GM23338 (cell line): Measurements from ENCODE around the gene DEPDC1.

Experiments used
- CREB1 ChIP-seq: fragments of 250-450 bp; sonication (Bioruptor Pico); IDR thresholded peaks from 2 replicates; pipeline ENCODE4 v1.5.0; 2020; ENCODE audit warnings: low read depth, mild to moderate bottlenecking, moderate library complexity
- EZH2 ChIP-seq: fragments of 200-600 bp; sonication (generic); IDR thresholded peaks from one replicate; pipeline ENCODE4 v1.8.0; 2017; ENCODE audit warnings: antibody characterized with exemption, mild to moderate bottlenecking, low read depth; ENCODE audit not compliant: unreplicated experiment
- EZH2phosphoT487 ChIP-seq: fragments of 200-600 bp; sonication (generic); IDR thresholded peaks from one replicate; pipeline ENCODE4 v1.8.1; 2018; ENCODE audit warnings: antibody characterized with exemption; ENCODE audit not compliant: unreplicated experiment
- JUNB ChIP-seq: IDR thresholded peaks from one replicate; pipeline ENCODE4 v1.6.1; 2016; ENCODE audit warnings: antibody characterized with exemption; ENCODE audit not compliant: unreplicated experiment
- NANOG ChIP-seq: IDR thresholded peaks from 2 replicates; pipeline ENCODE4 v1.6.1; 2016; ENCODE audit warnings: antibody characterized with exemption, borderline replicate concordance
- POLR2AphosphoS5 ChIP-seq: IDR thresholded peaks from 2 replicates; pipeline ENCODE4 v1.6.1; 2016; ENCODE audit warnings: antibody characterized with exemption, low read depth
- STAT1 ChIP-seq: IDR thresholded peaks from one replicate; pipeline ENCODE4 v1.6.1; 2016; ENCODE audit warnings: antibody characterized with exemption; ENCODE audit not compliant: unreplicated experiment
- ZNF114 ChIP-seq: fragments of 250-450 bp; sonication (Bioruptor Pico); IDR thresholded peaks from 2 replicates; pipeline ENCODE4 v1.5.0; 2020; ENCODE audit warnings: mild to moderate bottlenecking, moderate library complexity
- ZNF331 ChIP-seq: fragments of 250-450 bp; sonication (Bioruptor Pico); IDR thresholded peaks from 2 replicates; pipeline ENCODE4 v1.5.0; 2020; ENCODE audit warnings: low read depth, mild to moderate bottlenecking, moderate library complexity
- TF ChIP-seq, protein P1 (sequence below), 2 experiments: fragments of 200-600 bp in 1 of 2; sonication (generic) in 1 of 2; conservative IDR thresholded peaks; 2 replicates each; pipeline versions ENCODE4 v1.5.1 to v1.6.1; 2016 to 2017; ENCODE audit warnings: antibody characterized with exemption in 2 of 2, low read depth in 2 of 2, mild to moderate bottlenecking in 2 of 2, moderate library complexity in 1 of 2
- TF ChIP-seq, protein P2 (sequence below): IDR thresholded peaks from one replicate; pipeline ENCODE4 v1.6.1; 2018; ENCODE audit warnings: antibody characterized with exemption; ENCODE audit not compliant: unreplicated experiment
- TF ChIP-seq, protein P3 (sequence below): IDR thresholded peaks from 2 replicates; pipeline ENCODE4 v1.6.1; 2016; ENCODE audit warnings: antibody characterized with exemption

DNA sequence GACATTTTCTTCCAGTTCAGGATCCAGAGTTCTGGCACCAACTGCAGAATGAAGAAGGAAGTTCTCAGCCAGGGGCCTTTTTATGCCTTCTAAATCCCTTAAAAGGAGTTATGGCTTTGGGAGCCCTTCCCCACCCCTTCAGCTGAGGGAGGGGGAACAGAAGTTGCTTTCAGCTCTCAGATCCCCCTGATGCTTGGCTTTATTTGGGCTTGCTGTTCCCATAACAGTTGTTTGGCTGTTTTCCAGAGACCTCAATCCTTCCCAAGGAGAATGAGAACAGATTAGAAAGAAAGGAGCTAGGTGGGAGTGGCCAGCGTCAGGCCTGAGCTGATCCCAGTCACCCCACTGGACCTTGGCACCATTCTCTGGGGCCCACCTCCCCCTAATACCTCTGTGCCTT lies 47.0 kb downstream of the DEPDC1 start, which contains the start of gene RPE65:
- TF ChIP-seq, protein P1, sequence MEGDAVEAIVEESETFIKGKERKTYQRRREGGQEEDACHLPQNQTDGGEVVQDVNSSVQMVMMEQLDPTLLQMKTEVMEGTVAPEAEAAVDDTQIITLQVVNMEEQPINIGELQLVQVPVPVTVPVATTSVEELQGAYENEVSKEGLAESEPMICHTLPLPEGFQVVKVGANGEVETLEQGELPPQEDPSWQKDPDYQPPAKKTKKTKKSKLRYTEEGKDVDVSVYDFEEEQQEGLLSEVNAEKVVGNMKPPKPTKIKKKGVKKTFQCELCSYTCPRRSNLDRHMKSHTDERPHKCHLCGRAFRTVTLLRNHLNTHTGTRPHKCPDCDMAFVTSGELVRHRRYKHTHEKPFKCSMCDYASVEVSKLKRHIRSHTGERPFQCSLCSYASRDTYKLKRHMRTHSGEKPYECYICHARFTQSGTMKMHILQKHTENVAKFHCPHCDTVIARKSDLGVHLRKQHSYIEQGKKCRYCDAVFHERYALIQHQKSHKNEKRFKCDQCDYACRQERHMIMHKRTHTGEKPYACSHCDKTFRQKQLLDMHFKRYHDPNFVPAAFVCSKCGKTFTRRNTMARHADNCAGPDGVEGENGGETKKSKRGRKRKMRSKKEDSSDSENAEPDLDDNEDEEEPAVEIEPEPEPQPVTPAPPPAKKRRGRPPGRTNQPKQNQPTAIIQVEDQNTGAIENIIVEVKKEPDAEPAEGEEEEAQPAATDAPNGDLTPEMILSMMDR (conservative IDR thresholded peaks at IDR 0.05; ENCODE audit: low read depth in 2 of 2), result no peak
- no peak for TF ChIP-seq POLR2AphosphoS5
- TF ChIP-seq EZH2phosphoT487, result no peak
- TF ChIP-seq CREB1 (CRISPR knock-in tag), result no peak
- TF ChIP-seq STAT1, result no peak
- TF ChIP-seq, protein P2, sequence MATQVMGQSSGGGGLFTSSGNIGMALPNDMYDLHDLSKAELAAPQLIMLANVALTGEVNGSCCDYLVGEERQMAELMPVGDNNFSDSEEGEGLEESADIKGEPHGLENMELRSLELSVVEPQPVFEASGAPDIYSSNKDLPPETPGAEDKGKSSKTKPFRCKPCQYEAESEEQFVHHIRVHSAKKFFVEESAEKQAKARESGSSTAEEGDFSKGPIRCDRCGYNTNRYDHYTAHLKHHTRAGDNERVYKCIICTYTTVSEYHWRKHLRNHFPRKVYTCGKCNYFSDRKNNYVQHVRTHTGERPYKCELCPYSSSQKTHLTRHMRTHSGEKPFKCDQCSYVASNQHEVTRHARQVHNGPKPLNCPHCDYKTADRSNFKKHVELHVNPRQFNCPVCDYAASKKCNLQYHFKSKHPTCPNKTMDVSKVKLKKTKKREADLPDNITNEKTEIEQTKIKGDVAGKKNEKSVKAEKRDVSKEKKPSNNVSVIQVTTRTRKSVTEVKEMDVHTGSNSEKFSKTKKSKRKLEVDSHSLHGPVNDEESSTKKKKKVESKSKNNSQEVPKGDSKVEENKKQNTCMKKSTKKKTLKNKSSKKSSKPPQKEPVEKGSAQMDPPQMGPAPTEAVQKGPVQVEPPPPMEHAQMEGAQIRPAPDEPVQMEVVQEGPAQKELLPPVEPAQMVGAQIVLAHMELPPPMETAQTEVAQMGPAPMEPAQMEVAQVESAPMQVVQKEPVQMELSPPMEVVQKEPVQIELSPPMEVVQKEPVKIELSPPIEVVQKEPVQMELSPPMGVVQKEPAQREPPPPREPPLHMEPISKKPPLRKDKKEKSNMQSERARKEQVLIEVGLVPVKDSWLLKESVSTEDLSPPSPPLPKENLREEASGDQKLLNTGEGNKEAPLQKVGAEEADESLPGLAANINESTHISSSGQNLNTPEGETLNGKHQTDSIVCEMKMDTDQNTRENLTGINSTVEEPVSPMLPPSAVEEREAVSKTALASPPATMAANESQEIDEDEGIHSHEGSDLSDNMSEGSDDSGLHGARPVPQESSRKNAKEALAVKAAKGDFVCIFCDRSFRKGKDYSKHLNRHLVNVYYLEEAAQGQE, result no peak
- TF ChIP-seq EZH2, result no peak
- no peak for TF ChIP-seq NANOG
- TF ChIP-seq JUNB, result no peak
- no peak for TF ChIP-seq ZNF114
- TF ChIP-seq, protein P3, sequence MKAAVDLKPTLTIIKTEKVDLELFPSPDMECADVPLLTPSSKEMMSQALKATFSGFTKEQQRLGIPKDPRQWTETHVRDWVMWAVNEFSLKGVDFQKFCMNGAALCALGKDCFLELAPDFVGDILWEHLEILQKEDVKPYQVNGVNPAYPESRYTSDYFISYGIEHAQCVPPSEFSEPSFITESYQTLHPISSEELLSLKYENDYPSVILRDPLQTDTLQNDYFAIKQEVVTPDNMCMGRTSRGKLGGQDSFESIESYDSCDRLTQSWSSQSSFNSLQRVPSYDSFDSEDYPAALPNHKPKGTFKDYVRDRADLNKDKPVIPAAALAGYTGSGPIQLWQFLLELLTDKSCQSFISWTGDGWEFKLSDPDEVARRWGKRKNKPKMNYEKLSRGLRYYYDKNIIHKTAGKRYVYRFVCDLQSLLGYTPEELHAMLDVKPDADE, result no peak
- no peak for TF ChIP-seq ZNF331 (CRISPR knock-in tag)
